ENCODE measurements around the gene ZNF445.
A peak's percentile ranks its signal among the peaks of the same experiment; 100 is the strongest.
"Not testable (repeated sequence)": the region's sequence is repeated elsewhere in the genome, so short reads cannot be mapped to it uniquely, and the experiment has no call there.

The ZNF445 gene

GRCh38 chr3:44477312-44478030, at the start of gene ZNF445:
ZNF445 (minus strand) TSS chr3:44477670; CDS start chr3:44455549, 22,121 bp downstream.
- DNase-seq (ENCODE audit: low spot score): peak; percentile 99

GRCh38 chr3:44525060-44525459, 47.6 kb upstream of the ZNF445 start:
- no peak for DNase-seq (ENCODE audit: low spot score)

- DNase-seq (ENCODE audit: low spot score): no peak
Observed at GRCh38 chr3:44522494-44522933, 45.0 kb upstream of the ZNF445 start.

GRCh38 chr3:44521721-44522120, 44.3 kb upstream of the ZNF445 start:
- no peak for DNase-seq (ENCODE audit: low spot score)

DNA sequence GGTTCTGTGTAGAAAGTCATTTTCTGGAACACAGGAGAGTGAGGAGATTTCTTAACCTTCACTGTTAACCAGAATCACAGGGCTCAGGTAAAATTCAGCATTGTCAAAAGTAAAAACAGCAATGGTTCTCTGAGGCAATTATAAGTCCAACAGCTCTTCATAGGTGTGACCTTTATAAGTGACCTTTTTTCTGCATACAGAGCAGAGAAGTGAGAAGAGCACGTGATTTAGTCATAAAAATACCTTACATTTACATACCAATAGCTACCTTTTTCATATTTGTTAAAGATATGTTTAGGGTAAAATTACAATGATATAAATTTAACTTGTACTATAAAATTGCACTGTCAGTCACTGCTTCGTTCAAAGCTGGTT, 41.3 kb upstream of the ZNF445 start:
- DNase-seq (ENCODE audit: low spot score): no peak

DNA sequence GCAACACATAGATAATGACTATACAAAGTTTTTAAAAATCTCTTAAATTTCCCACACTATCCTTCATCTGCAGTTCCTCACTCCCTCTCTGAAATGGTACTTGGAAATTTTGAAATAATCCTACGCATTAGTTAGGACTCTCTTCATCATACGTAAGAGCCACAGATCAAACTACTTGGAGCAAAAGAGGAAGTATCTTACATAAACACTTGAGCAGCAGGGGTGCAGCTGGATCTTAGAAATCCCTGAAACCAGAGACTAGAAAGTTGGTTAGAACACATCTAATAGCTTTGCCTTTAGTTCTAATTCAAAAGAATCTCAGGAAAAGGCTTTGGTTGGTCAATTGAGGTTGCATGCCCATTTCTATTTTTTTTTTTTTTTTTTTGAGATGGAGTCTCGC, 38.8 kb upstream of the ZNF445 start:
- no peak for DNase-seq (ENCODE audit: low spot score)

DNA sequence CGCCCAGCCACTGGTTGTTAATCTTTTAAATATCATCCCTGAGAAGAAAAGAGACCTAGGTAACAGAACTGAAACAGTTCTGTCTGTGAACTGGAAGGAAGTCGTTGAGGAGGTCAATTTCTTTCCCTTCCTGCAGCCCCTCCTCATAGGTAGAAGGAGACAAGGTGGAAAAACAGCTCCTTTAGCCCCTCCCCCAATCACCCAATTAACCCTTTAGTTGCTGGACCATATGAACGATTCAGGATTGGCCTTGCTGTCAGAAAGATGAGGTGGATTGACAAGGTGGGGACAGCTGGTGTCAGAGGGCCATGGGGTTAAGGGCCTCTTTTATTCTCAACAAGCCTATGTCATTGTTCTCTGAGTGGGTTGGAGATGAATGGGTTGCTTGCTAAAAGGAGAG, 36.0 kb upstream of the ZNF445 start:
- no peak for DNase-seq (ENCODE audit: low spot score)

DNA sequence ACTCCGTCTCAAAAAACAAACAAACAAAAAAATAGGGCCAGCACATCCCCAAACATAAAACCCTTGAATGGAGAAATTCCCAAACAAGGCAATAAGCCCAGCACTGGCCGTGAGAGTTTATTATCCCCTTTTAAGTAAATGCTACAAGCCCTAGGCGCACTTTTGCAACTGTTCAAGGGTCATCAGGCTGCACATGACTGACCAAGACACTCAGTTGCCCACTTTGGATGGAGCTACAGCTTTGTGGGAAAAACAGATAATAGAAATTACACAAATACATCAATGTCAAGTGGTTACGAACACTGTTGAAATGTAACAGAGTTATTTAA, 33.7 kb upstream of the ZNF445 start:
- DNase-seq (ENCODE audit: low spot score): no peak

GRCh38 chr3:44510000-44510368, 32.5 kb upstream of the ZNF445 start:
- no peak for DNase-seq (ENCODE audit: low spot score)

GRCh38 chr3:44509393-44509921, 32.0 kb upstream of the ZNF445 start:
- no peak for DNase-seq (ENCODE audit: low spot score)

DNA sequence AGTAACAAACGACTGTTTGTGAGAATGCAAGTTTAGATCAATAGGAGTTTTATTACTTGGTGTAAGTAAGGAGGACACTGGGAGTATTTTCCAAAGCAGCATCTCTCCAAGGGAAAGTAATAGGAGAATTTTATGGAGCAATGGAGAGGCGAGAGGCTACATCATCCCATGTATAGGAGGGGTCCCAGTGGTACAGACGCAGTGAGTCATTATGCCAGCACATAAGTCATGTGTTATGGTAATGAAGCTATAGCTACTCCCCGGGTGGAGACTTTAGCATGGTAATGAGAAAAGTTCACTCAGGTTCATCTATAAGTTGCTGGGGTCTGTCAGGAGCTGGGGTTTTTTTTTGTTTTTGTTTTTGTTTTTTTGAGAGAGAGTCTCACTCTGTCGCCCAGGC, 29.5 kb upstream of the ZNF445 start:
- no peak for DNase-seq (ENCODE audit: low spot score)

GRCh38 chr3:44506556-44506955, 29.1 kb upstream of the ZNF445 start:
- DNase-seq (ENCODE audit: low spot score): no peak

GRCh38 chr3:44504566-44504965, 27.1 kb upstream of the ZNF445 start:
- no peak for DNase-seq (ENCODE audit: low spot score)

- not testable (repeated sequence) for DNase-seq (ENCODE audit: low spot score)
Observed at GRCh38 chr3:44503178-44503577, 25.7 kb upstream of the ZNF445 start.

- DNase-seq (ENCODE audit: low spot score): no peak
Observed at GRCh38 chr3:44501971-44502370, 24.5 kb upstream of the ZNF445 start.

DNA sequence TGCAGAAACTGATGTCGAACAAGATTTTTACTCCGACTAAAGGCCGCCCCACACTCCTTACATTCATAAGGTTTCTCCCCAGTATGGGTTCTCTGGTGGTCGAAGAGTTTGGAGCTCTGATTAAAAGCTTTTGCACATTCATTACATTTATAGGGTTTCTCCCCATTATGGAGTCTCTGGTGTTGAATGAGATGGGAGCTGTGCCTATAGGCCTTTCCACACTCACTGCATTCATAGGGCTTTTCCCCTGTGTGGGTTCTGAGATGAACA, 22.4 kb upstream of the ZNF445 start:
- not testable (repeated sequence) for DNase-seq (ENCODE audit: low spot score)

DNA sequence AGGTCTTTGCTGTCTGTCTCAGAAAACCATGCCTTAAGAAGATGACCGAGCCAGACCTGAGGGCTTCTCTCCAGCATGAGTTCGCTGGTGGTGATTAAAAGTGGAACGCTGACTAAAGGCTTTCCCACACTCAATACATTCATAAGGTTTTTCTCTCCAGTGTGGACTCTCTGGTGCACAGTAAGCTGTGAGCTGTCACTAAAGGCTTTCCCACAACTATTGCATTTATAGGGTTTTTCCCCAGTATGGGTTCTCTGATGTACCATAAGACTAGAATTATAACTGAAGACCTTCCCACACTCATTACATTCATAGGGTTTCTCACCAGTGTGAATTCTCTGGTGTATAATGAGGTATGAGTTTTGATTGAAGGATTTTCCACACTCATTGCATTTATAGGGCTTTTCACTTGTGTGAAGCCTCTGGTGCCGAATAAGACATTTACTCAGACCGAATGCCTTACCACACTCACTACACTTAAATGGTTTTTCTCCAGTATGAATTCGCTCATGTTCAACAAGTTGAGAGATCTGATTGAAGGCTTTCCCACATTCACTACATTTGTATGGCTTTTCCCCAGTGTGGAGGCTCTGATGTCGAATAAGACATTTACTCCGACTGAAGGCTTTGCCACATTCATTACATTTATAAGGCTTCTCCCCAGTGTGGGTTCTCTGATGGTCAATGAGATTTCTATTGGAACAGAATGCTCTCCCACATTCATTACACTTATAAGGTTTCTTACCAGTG, 21.9 kb upstream of the ZNF445 start:
- DNase-seq (ENCODE audit: low spot score): no peak

DNA sequence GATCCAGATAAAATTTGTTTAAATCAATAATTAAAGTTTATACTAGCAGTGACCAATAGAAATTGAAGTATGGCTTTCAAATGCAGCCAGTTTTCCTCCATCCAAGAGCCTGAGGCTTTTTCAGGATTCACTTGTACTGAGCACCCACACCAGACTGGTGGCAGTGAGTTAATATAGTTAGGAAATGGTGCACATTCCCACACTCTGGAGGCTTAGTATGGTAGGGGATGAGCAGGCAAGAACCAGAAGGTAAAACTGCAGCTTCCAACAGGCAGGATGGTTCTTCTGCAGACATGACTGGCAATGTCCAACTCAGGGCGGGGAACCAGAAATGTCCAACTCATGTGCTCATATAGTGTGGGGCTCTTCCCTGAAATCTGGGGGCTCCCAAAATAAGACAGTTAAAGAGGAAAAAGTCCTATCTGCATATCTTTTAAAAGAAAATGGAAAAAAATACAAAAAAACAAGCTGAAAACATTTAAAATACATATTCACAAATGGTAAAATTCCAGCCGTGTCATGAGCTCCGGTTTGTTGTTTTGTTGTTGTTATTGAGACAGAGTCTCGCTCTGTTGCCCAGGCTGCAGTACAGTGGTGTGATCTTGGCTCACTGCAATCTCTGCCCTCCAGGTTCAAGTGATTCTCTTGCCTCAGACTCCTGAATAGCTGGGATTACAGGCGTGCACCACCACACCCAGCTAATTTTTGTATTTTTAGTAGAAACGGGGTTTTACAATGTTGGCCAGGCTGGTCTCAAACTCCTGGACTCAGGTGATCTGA, 18.4 kb upstream of the ZNF445 start:
- no peak for DNase-seq (ENCODE audit: low spot score)

- no peak for DNase-seq (ENCODE audit: low spot score)
Observed at GRCh38 chr3:44492496-44492895, 15.0 kb upstream of the ZNF445 start.

GRCh38 chr3:44482721-44483120, 5.3 kb upstream of the ZNF445 start:
- DNase-seq (ENCODE audit: low spot score): no peak

DNA sequence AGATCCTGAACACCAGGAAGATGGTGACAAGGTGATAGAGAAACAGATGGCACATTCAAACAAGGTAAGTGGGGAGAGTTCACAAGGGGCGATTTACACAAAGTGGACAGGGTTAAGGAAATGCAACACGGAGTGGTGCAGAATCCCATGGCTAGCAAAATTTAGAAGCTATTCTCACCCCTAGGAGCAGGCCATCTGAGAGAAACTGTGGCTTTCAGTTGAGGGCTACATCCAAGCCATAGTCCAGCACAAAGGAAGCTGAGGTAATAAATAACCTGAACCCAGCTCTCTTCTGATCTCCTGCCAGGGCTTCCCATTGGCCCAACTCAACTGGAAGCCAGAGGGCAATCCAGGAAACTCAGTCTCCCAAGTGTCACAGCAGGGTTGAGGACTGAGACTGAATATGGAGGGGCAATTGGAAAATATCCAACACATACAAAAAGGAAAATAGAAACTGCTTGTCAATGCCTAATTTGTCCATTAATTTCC, 1.2 kb upstream of the ZNF445 start:
- DNase-seq (ENCODE audit: low spot score): no peak

DNA sequence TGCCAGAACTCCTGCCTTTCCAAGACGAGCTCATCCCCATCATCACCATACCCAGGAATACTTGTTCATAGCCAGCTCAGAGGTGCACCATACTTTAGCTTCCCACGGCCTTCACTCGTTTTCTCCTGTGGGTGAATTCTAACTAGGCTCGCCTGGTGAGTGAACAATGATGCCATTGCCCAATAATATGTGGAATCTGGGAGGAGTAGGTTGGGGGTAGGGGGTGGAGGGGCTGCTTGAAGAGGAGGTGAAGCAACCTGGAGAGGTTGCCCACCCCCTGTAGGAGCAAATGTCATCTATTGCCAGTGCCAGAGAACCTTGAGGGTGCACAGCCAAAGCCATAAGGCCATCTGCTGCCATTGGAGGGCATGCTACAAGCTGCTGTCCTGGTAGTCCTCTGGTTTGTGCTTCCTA, 592 bp upstream of the ZNF445 start:
- no peak for DNase-seq (ENCODE audit: low spot score)

- DNase-seq (ENCODE audit: low spot score): no peak
Observed at GRCh38 chr3:44476963-44477311, 533 bp downstream of the ZNF445 start.

Measured in AG20443 (cell line).